NCI-H1694 (cell line): ENCODE measurements around the gene IGFBP5.

Source experiments
- DNase-seq: peaks from one replicate; lab custom pipeline; 2025; lab: John Stamatoyannopoulos, UW

Gene IGFBP5

GRCh38 chr2:216687646-216688045 is 7.7 kb downstream of the IGFBP5 start:
- DNase-seq: peak; percentile 5

- DNase-seq: no peak
Measured at GRCh38 chr2:216687111-216687510, 8.2 kb downstream of the IGFBP5 start.

GRCh38 chr2:216685327-216685875 is 9.9 kb downstream of the IGFBP5 start:
- DNase-seq: no peak

GRCh38 chr2:216683846-216684245 is 11.5 kb downstream of the IGFBP5 start:
- peak; percentile 55 for DNase-seq

- no peak for DNase-seq
Measured at GRCh38 chr2:216681683-216682082, 13.7 kb downstream of the IGFBP5 start.

GRCh38 chr2:216680951-216681629 is 14.3 kb downstream of the IGFBP5 start:
- no peak for DNase-seq

GRCh38 chr2:216679658-216680024 is 15.7 kb downstream of the IGFBP5 start:
- DNase-seq: no peak

GRCh38 chr2:216678813-216679657 is 16.3 kb downstream of the IGFBP5 start:
- DNase-seq: no peak

- no peak for DNase-seq
Measured at GRCh38 chr2:216678098-216678465, 17.3 kb downstream of the IGFBP5 start.

- DNase-seq: no peak
Measured at GRCh38 chr2:216677439-216678097, 17.8 kb downstream of the IGFBP5 start.

GRCh38 chr2:216676630-216677029 is 18.7 kb downstream of the IGFBP5 start:
- no peak for DNase-seq

- no peak for DNase-seq
Measured at GRCh38 chr2:216674376-216674775, 21.0 kb downstream of the IGFBP5 start.

GRCh38 chr2:216673609-216674008 is 21.7 kb downstream of the IGFBP5 start:
- no peak for DNase-seq

- DNase-seq: no peak
Measured at GRCh38 chr2:216673021-216673420, 22.3 kb downstream of the IGFBP5 start.

- DNase-seq: no peak
Measured at GRCh38 chr2:216672466-216672865, 22.9 kb downstream of the IGFBP5 start.

- DNase-seq: no peak
Measured at GRCh38 chr2:216671791-216672343, 23.5 kb downstream of the IGFBP5 start.

GRCh38 chr2:216671081-216671411 is 24.3 kb downstream of the IGFBP5 start:
- no peak for DNase-seq

- DNase-seq: no peak
Measured at GRCh38 chr2:216670266-216671080, 24.9 kb downstream of the IGFBP5 start.

GRCh38 chr2:216666461-216667233 is 28.7 kb downstream of the IGFBP5 start:
- peak; percentile 87 for DNase-seq

- DNase-seq: no peak
Measured at GRCh38 chr2:216665717-216666116, 29.6 kb downstream of the IGFBP5 start.

GRCh38 chr2:216665242-216665641 is 30.1 kb downstream of the IGFBP5 start:
- no peak for DNase-seq
